GM19463 (cell line): ENCODE data around the gene SYNJ1.
A peak's percentile ranks its signal among the peaks of the same experiment; 100 is the strongest.
"Not testable (repeated sequence)": the region's sequence is repeated elsewhere in the genome, so short reads cannot be mapped to it uniquely, and the experiment has no call there.

Experiments used
- ATAC-seq: cut with Tn5 transposase; IDR thresholded peaks from one replicate; pipeline ENCODE4 v1.9.1; 2021; ENCODE audit warnings: mild to moderate bottlenecking, moderate library complexity; ENCODE audit not compliant: unreplicated experiment

Gene SYNJ1

GRCh38 chr21:32626621-32627196 lies 101.1 kb downstream of the SYNJ1 start:
- ATAC-seq = no peak

GRCh38 chr21:32618218-32618617 lies 109.6 kb downstream of the SYNJ1 start:
- ATAC-seq = not testable (repeated sequence)

- no peak for ATAC-seq
Observed at GRCh38 chr21:32613436-32614043, 114.3 kb downstream of the SYNJ1 start.

GRCh38 chr21:32612999-32613337 lies 114.8 kb downstream of the SYNJ1 start:
- ATAC-seq = no peak

DNA sequence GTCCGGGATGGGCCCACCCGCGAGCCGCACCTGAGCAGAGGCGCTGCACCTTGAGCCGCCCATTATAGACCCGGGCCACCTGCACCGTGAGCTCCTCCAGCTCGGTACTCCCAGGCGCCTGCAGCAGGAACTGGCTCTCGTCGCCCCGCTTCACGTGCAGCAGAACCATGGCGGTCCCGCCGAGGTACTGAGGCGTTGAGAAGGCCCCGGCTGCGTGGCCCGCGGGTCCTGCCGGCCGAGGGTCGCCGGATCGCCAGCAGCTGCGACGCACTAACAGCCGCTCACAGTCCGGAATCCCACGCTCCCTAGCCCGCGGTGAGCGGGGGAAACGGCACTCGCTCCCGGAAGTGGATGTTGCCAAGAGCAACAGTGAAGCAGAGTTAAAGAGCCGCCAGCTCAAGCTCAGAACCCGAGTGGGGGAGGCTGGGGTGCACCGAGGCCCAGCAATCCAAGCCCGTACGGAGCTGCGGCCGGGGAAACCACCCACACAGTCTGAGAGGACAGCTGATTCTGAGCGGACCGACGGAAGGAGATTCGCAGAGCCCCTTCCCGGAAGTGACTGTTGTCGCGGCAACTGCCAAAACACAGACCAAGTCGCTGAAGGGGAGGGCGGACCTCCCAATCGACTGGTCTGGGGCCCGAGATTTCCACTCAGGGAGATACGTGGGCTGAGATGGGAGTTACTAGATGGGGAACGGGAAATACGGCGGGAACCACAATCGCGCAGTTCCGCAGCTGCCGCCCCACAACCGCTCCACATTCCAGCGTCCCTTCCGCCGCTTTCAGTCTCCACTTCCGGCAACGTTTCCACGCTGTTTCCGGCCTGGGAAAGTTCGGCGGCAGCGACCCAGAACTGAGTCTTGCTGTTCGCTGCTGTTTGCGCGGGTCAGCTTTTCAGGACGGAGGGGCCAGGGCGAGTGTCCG lies 115.5 kb downstream of the SYNJ1 start, which contains the start of gene CFAP298:
Gene CFAP298 (minus strand): TSS at position 303 of the 924 bp plus-strand sequence. CDS start 134 bp downstream, at position 169.
- peak; percentile 95 for ATAC-seq

GRCh38 chr21:32611471-32611997 lies 116.3 kb downstream of the SYNJ1 start:
- ATAC-seq = peak; percentile 1

DNA sequence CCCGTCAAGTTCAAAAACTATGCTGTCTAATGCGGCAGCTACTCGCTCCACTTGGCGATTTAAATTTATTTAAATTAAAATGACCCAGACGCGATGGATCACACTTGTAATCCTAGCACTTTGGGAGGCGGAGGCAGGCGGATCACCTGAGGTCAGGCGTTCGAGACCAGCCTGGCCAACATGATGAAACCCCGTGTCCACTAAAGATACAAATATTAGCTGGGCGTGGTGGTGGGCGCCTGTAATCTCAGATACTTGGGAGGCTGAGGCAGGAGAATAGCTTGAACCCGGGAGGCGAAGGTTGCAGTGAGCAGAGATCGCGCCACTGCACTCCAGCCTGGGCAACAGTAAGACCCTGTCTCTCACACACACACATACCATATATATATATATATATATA lies 116.9 kb downstream of the SYNJ1 start:
- not testable (repeated sequence) for ATAC-seq

GRCh38 chr21:32608851-32609250 lies 119.0 kb downstream of the SYNJ1 start:
- ATAC-seq = no peak

DNA sequence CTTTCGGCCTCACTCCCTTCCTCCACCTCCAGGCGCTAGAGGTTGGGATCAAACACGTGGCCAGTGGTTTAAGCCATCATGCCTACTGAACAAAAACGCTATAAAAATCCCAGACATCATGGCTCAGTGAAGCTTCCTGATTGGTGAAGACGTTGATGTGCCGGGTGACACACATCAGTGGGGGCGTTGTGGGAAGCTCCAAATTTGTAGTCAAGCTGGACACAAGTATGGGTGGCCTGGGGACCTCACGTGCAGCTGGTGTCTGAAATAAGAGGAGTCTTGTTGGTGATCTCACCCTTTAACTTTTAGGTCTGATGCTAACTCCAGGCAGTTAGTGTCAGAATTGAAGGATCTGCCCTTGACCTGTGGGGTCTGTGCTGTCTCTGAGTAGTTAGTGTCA lies 122.3 kb downstream of the SYNJ1 start:
- no peak for ATAC-seq

DNA sequence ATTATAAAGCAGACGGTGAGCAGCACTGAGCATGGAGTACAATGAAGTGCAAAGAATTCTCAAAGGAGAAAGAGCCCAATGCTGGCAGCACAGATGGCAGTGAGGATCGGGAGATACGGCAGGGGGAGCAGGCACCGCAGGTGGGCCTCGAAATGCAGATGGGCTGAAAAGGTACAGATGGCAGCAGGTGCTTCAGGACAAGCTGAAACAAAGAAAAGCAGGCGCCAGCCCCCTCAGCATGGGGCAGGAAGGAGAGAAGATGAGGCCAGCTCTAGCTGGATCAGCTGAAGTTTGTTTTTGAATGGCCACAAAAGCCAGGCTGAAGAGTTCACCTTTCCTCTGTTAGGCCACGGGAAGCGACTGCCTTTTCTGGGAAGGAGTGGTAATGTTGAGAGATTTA lies 123.3 kb downstream of the SYNJ1 start:
- no peak for ATAC-seq

- no peak for ATAC-seq
Observed at GRCh38 chr21:32603131-32603530, 124.7 kb downstream of the SYNJ1 start.

GRCh38 chr21:32602099-32602498 lies 125.7 kb downstream of the SYNJ1 start:
- ATAC-seq = no peak

- ATAC-seq = no peak
Observed at GRCh38 chr21:32599526-32599925, 128.3 kb downstream of the SYNJ1 start.

DNA sequence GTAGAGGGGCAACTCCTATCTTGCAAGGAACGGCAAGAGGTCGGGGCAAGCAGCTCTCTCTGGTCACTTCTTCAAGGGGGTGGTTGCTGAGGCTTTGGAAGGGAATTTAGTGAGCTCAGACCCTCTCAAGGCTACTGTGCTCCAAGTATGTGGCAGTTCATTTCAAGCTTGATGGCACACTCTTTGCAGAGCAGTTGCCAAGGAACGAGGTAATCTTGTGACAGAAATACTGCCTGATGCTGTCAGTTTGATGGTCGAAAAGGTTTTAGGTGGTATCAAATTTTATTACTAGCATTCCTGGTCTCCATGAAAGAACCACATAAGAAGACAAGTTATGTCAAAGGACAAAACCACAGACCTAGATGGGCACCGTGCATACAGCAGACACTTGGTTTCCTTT lies 128.7 kb downstream of the SYNJ1 start:
- ATAC-seq = no peak

- ATAC-seq = no peak
Observed at GRCh38 chr21:32597205-32597604, 130.6 kb downstream of the SYNJ1 start.

DNA sequence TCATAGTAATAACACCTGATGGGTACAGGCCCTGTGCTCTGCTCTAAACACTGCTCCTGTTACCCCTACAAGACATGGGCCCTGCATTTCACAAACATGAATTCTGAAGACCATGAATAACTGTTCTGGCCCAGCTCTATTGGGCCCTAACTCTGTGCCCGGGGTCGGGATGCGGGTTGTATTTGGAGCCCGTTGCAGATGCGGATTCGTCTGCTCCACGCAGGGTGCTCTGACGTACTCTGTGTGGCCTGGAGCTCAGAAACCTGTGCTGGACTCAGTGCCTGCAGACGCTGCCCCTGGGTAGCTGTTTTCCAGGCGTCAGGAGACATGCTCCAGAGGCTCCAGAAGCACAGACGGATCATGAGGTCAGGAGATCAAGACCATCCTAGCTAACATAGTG lies 132.4 kb downstream of the SYNJ1 start:
- ATAC-seq = no peak

DNA sequence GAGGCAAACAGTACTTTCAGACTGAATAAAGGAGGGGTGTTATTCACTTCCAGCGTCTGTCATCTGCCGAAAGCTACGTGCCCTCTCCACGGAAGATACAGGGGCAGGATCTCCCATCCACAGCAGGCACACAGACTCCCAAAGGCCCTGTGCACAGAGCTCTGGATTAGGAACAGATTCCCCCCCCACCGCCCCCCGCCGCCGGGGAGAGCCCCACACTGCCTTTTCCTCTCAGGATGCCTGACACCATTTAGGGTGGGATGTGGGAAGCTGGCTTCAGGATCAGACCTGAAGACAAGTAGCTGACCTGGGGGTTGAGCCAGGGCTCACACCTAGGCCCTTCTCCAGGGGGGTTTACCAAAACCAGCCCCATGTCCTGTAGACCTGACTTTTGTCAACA lies 134.1 kb downstream of the SYNJ1 start:
- ATAC-seq = no peak

DNA sequence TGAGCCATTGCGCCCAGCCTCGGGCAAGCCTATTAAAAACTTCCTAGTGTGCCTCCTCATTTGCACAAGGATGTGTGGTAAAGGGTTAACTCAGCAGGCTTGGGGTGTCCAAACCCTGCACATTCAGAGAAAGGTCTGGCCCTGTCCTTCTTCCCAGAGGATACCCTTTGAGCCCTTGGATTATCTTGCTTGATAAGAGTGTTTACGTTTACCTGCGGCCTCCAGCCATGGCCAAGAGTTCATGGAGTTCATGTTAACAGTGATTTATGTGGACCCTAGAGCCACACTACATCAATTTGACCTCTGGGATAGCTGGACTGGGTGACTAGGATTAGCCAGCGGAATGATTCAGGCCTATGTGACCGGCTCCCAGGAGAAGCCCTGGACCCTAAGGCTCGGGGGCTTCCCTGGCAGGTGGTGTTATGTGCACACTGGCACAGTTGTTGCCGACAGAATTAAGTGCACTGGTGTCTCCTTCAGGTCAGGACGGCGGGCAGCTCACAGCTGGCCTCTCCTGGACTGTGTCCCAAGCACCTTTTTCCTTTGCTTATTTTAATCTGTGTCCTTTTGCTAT lies 134.8 kb downstream of the SYNJ1 start:
- ATAC-seq = no peak

DNA sequence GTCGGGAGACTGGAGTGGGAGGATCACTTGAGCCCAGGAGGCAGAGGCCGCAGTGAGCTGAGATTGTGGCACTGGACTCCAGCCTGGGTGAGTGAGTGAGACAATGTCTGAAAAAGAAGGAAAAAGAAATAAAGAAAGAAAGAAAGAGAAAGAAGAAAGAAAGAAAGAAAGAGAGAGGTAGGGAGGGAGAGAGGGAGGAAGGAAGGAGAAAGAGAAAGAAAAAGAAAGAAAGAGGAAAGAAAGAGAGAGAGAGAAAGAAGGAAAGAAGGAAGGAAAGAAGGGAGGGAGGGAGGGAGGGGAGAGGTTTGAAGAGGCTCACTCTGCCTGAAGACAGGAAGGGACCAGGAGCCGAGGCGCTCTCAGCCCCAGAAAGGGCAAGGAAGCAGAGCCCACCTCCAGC lies 137.7 kb downstream of the SYNJ1 start:
- ATAC-seq = no peak

- ATAC-seq = no peak
Observed at GRCh38 chr21:32587651-32588050, 140.2 kb downstream of the SYNJ1 start.

DNA sequence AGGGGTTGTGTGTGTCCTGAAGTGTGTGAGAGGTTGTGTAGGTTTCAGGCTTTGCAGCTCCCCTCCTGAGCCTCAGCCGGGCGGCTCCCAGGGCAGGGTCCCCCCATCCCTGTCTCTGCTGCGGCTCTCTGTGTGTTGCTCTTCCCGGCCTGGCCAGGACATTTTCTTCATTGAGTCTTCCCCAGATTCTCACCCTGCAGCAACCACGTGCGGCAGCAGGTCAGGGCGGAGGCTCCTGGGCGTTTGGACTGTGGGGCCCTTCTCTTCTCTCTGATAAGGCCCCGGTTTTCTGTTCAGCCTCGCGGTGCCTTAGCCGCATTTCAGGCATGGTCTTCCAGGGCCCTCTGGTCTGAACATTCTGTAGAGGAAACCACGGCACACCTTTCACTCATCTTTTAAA lies 140.7 kb downstream of the SYNJ1 start:
- no peak for ATAC-seq
